Endothelial cell (in vitro differentiated cells): ENCODE measurements around the gene CHMP6. TPM values are rescaled to one million over a fixed set of nuclear protein-coding genes. Genes with fewer than 3 reads are reported as not detected.

Source experiments
- DNase-seq: peaks from one replicate; pipeline ENCODE4 v3.0.0; 2021; ENCODE audit warnings: low spot score
- H3K27ac Mint-ChIP-seq: one replicate; pipeline ENCODE4 v1.8.0; 2021; ENCODE audit warnings: mixed read lengths, inconsistent platforms; ENCODE audit not compliant: unreplicated experiment
- H3K27me3 Mint-ChIP-seq: one replicate; pipeline ENCODE4 v1.8.0; 2021; ENCODE audit warnings: mild to moderate bottlenecking, moderate library complexity, mixed read lengths, inconsistent platforms; ENCODE audit not compliant: unreplicated experiment
- H3K36me3 Mint-ChIP-seq: one replicate; pipeline ENCODE4 v1.8.0; 2021; ENCODE audit warnings: mild to moderate bottlenecking, low read depth, mixed read lengths, inconsistent platforms; ENCODE audit not compliant: unreplicated experiment
- H3K4me1 Mint-ChIP-seq: one replicate; pipeline ENCODE4 v1.8.0; 2021; ENCODE audit warnings: mild to moderate bottlenecking, mixed read lengths, inconsistent platforms; ENCODE audit not compliant: unreplicated experiment
- H3K4me3 Mint-ChIP-seq: one replicate; pipeline ENCODE4 v1.8.0; 2021; ENCODE audit warnings: mild to moderate bottlenecking, mixed read lengths, inconsistent platforms; ENCODE audit not compliant: unreplicated experiment
- H3K9me3 Mint-ChIP-seq: one replicate; pipeline ENCODE4 v1.8.0; 2021; ENCODE audit warnings: mixed read lengths, inconsistent platforms; ENCODE audit not compliant: unreplicated experiment
- CTCF ChIP-seq: fragments of 200-600 bp; sonication (generic); IDR thresholded peaks from one replicate; pipeline ENCODE4 v1.5.0; 2021; ENCODE audit warnings: antibody characterized with exemption; ENCODE audit not compliant: unreplicated experiment
- total RNA-seq: library from RNA; stranded (reverse); fragmentation: NEBNext Ultra II Directional; extraction: Animal tissue kit (Norgen Biotek cat#: 25700); gene quantifications from one replicate; pipeline ENCODE4 v1.2.1, GENCODE V29; 2021; ENCODE audit not compliant: unreplicated experiment

CHMP6 gene
- total RNA-seq, 1 donor from 2014 or later: 34.3 TPM

GRCh38 chr17:80969030-80969673 lies 22.5 kb upstream of the CHMP6 start:
- no peak for DNase-seq
- no peaks in the 10 kb centered on the region for H3K4me1 Mint-ChIP-seq
- no peak for TF ChIP-seq CTCF
- H3K36me3 Mint-ChIP-seq: peaks cover 5% of the 10 kb centered on the region
- no peaks in the 10 kb centered on the region for H3K9me3 Mint-ChIP-seq
- peaks cover 6% of the 10 kb centered on the region for H3K27me3 Mint-ChIP-seq
- H3K27ac Mint-ChIP-seq: no peak overlapping the region
- no peak overlapping the region for H3K4me3 Mint-ChIP-seq

GRCh38 chr17:80969674-80970043 lies 22.0 kb upstream of the CHMP6 start:
- no peak overlapping the region for H3K27ac Mint-ChIP-seq
- H3K36me3 Mint-ChIP-seq: peaks cover 5% of the 10 kb centered on the region
- H3K27me3 Mint-ChIP-seq: peaks cover 6% of the 10 kb centered on the region
- no peaks in the 10 kb centered on the region for H3K9me3 Mint-ChIP-seq
- TF ChIP-seq CTCF: no peak
- H3K4me3 Mint-ChIP-seq: no peak overlapping the region
- DNase-seq: no peak
- H3K4me1 Mint-ChIP-seq: no peaks in the 10 kb centered on the region

GRCh38 chr17:80970044-80970761 lies 21.4 kb upstream of the CHMP6 start:
- Mint-ChIP-seq H3K4me1 (no peaks in the 10 kb centered on the region), H3K27me3 (peaks cover 6% of the 10 kb centered on the region), H3K4me3 (no peak overlapping the region), H3K36me3 (peaks cover 4% of the 10 kb centered on the region), H3K27ac (no peak overlapping the region), H3K9me3 (no peaks in the 10 kb centered on the region)
- DNase-seq: no peak
- TF ChIP-seq CTCF: no peak

- Mint-ChIP-seq H3K27me3 (peaks cover 6% of the 10 kb centered on the region), H3K4me1 (no peaks in the 10 kb centered on the region), H3K9me3 (no peaks in the 10 kb centered on the region), H3K27ac (no peak overlapping the region), H3K4me3 (no peak overlapping the region), H3K36me3 (no peaks in the 10 kb centered on the region)
- DNase-seq: no peak
- TF ChIP-seq CTCF: no peak
These were observed 20.6 kb upstream of the CHMP6 start for GRCh38 chr17:80970762-80971703.
